Measurements from ENCODE around the gene MUL1.

Gene MUL1

DNA sequence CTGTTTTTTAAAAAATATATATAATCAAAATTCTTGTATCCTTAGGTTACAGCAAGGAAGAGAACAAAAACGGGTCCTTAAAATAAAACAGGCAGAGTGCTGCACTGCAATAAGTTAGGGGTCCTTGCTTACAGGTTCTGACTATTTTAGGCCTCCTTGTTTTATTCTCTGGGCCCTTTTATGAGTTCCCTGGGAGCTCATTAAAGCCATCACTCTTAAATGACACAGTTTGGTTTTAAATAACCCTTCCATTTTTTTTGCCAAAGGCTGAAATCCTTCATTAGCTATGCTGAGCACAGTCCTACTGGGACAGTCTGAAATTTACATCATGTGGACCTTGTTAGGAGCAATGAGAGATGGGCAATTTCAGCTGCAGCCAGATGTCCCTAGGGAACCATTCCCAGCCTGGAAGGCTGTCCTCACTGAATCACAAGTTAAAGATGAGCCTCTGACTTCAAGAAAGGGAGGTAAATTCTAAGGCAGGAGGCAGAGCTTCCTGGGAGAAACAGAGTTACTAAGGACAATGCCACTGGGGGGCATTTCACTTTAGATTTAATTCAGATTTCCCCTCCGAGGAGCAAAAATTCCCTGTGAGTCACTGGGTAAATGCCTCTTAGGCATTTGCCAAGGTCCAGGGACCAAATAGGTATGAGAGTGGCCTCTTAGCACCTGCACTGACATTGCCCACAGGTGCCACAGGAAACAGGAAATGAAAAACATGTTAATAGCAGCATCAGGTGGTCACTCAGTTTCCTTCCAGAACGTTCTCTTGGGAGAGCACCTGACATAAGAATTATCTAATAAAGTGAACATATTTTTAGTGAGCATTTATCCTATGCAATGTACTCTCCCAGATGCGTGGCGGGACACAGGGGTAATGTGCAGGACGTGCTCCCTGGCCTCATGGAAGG, 3.8 kb upstream of the MUL1 start:
- Histone ChIP-seq H3K4ac (ENCODE audit: low read depth in 1 of 2, low read length in 2 of 2) (no peak overlapping the region), H3K27ac (ENCODE audit: low read length, poor library complexity, severe bottlenecking) (no peak overlapping the region), H3K4me2 (ENCODE audit: low read length, poor library complexity, severe bottlenecking) (no peak overlapping the region), H3K23ac (ENCODE audit: low read length in 2 of 2) (no peak overlapping the region), H3K9me3 (ENCODE audit: control insufficient read depth, low read length) (no peaks in the 10 kb centered on the region), H3K9ac (ENCODE audit: low read length) (peak overlapping the region; percentile 37), H3K36me3 (ENCODE audit: control insufficient read depth in 1 of 2, insufficient read depth in 2 of 2, low read depth in 1 of 2, low read length in 2 of 2) (no peaks in the 10 kb centered on the region), H2BK12ac (ENCODE audit: low read length in 2 of 2) (no peak overlapping the region), H3K18ac (ENCODE audit: low read depth in 1 of 2, low read length in 2 of 2) (no peak overlapping the region), H4K91ac (ENCODE audit: low read length) (no peak overlapping the region), H3K27me3 (ENCODE audit: control insufficient read depth in 1 of 2, insufficient read depth in 1 of 2, low read length in 2 of 2) (peaks cover 0 to 7% of the 10 kb centered on the region in 2 experiments), H3K4me1 (ENCODE audit: control insufficient read depth, insufficient read depth, low read depth, low read length) (peaks cover 3% of the 10 kb centered on the region), H3K14ac (ENCODE audit: low read length in 2 of 2) (no peak overlapping the region), H2BK5ac (ENCODE audit: low read depth, low read length, poor library complexity, severe bottlenecking) (no peak overlapping the region), H3K79me1 (replicated peaks; ENCODE audit: low read length, poor library complexity, severe bottlenecking) (peaks cover 1% of the 10 kb centered on the region), H2BK120ac (ENCODE audit: low read depth, low read length) (no peak overlapping the region), H2AK5ac (ENCODE audit: low read length, severe bottlenecking) (no peak overlapping the region), H4K8ac (ENCODE audit: low read length) (no peak overlapping the region), H2BK15ac (ENCODE audit: low read depth, poor library complexity, severe bottlenecking) (no peak overlapping the region), H2AFZ (ENCODE audit: low read depth, low read length) (no peak overlapping the region), H3K4me3 (ENCODE audit: insufficient read depth in 1 of 2, low read depth in 1 of 2, low read length in 2 of 2) (no peak overlapping the region)
- 36% methylated on average over 2 of the region's 6 CpGs for WGBS
- peak; percentile 19 for DNase-seq

DNA sequence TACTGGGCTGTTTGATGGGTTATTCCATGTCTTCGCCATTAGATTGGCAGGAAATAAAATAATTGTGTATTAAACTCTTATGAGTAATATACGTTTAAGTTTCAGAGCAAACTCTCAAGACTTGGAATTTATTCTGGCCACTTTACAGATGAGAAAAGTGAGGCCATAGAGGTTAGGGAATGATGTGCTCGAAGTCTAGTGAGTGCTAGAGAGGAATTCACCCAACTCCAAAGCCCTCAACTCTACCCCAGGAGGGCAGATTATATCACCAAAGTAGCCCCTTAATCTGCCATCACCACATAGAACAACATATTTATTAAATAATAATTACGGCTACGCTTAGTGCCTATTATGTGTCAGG, 440 bp upstream of the MUL1 start:
- Histone ChIP-seq H3K4me3 (ENCODE audit: insufficient read depth in 1 of 2, low read depth in 1 of 2, low read length in 2 of 2) (peak overlapping the region; percentile 78 to 91), H3K36me3 (ENCODE audit: control insufficient read depth in 1 of 2, insufficient read depth in 2 of 2, low read depth in 1 of 2, low read length in 2 of 2) (peaks cover 0 to 23% of the 10 kb centered on the region in 2 experiments), H2AK5ac (ENCODE audit: low read length, severe bottlenecking) (no peak overlapping the region), H2BK120ac (ENCODE audit: low read depth, low read length) (no peak overlapping the region), H4K91ac (ENCODE audit: low read length) (no peak overlapping the region), H3K27ac (ENCODE audit: low read length, poor library complexity, severe bottlenecking) (no peak overlapping the region), H3K4me1 (ENCODE audit: control insufficient read depth, insufficient read depth, low read depth, low read length) (peaks cover 3% of the 10 kb centered on the region), H2BK15ac (ENCODE audit: low read depth, poor library complexity, severe bottlenecking) (no peak overlapping the region), H3K79me1 (replicated peaks; ENCODE audit: low read length, poor library complexity, severe bottlenecking) (peaks cover 13% of the 10 kb centered on the region), H3K4me2 (ENCODE audit: low read length, poor library complexity, severe bottlenecking) (peak overlapping the region; percentile 87), H3K18ac (ENCODE audit: low read depth in 1 of 2, low read length in 2 of 2) (peak overlapping the region in 1 of 2 experiments; percentile 91), H4K8ac (ENCODE audit: low read length) (peak overlapping the region; percentile 99), H2BK12ac (ENCODE audit: low read length in 2 of 2) (no peak overlapping the region), H3K27me3 (ENCODE audit: control insufficient read depth in 1 of 2, insufficient read depth in 1 of 2, low read length in 2 of 2) (peaks cover 0 to 7% of the 10 kb centered on the region in 2 experiments), H3K23ac (ENCODE audit: low read length in 2 of 2) (no peak overlapping the region), H2AFZ (ENCODE audit: low read depth, low read length) (peak overlapping the region; percentile 100), H3K4ac (ENCODE audit: low read depth in 1 of 2, low read length in 2 of 2) (peak overlapping the region in 1 of 2 experiments; percentile 98), H3K14ac (ENCODE audit: low read length in 2 of 2) (no peak overlapping the region), H3K9ac (ENCODE audit: low read length) (peak overlapping the region; percentile 94), H2BK5ac (ENCODE audit: low read depth, low read length, poor library complexity, severe bottlenecking) (no peak overlapping the region), H3K9me3 (ENCODE audit: control insufficient read depth, low read length) (no peaks in the 10 kb centered on the region)
- DNase-seq: no peak
- whole genome bisulfite sequencing: 88% methylated on average over 4 of the region's 5 CpGs

DNA sequence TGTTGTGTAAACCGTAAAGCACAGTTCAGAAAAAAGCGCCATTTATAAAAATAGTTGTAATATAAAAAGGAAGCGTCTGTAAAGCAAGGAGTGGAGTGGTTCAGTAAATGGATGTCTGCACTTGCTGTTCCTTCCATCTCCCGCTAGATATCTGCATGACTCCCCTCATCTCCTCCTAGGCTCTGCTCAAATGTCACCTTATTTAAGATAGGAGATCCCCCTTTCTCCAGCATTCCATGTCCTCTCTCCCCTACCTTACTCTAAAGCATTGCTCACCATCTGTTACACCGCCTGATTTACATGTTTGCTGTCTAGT, 745 bp downstream of the MUL1 start:
- Histone ChIP-seq H2BK120ac (ENCODE audit: low read depth, low read length) (no peak overlapping the region), H3K23ac (ENCODE audit: low read length in 2 of 2) (no peak overlapping the region), H3K27me3 (ENCODE audit: control insufficient read depth in 1 of 2, insufficient read depth in 1 of 2, low read length in 2 of 2) (peaks cover 0 to 7% of the 10 kb centered on the region in 2 experiments), H2BK5ac (ENCODE audit: low read depth, low read length, poor library complexity, severe bottlenecking) (no peak overlapping the region), H3K14ac (ENCODE audit: low read length in 2 of 2) (no peak overlapping the region), H3K79me1 (replicated peaks; ENCODE audit: low read length, poor library complexity, severe bottlenecking) (peaks cover 15% of the 10 kb centered on the region), H3K4me2 (ENCODE audit: low read length, poor library complexity, severe bottlenecking) (peak overlapping the region; percentile 75), H3K18ac (ENCODE audit: low read depth in 1 of 2, low read length in 2 of 2) (no peak overlapping the region), H2AFZ (ENCODE audit: low read depth, low read length) (no peak overlapping the region), H3K4me3 (ENCODE audit: insufficient read depth in 1 of 2, low read depth in 1 of 2, low read length in 2 of 2) (peak overlapping the region; percentile 78 to 91), H3K4me1 (ENCODE audit: control insufficient read depth, insufficient read depth, low read depth, low read length) (peaks cover 3% of the 10 kb centered on the region), H3K9ac (ENCODE audit: low read length) (peak overlapping the region; percentile 94), H3K4ac (ENCODE audit: low read depth in 1 of 2, low read length in 2 of 2) (no peak overlapping the region), H3K27ac (ENCODE audit: low read length, poor library complexity, severe bottlenecking) (no peak overlapping the region), H3K36me3 (ENCODE audit: control insufficient read depth in 1 of 2, insufficient read depth in 2 of 2, low read depth in 1 of 2, low read length in 2 of 2) (peaks cover 3 to 31% of the 10 kb centered on the region in 2 experiments), H3K9me3 (ENCODE audit: control insufficient read depth, low read length) (no peaks in the 10 kb centered on the region), H2AK5ac (ENCODE audit: low read length, severe bottlenecking) (no peak overlapping the region), H2BK12ac (ENCODE audit: low read length in 2 of 2) (no peak overlapping the region), H4K8ac (ENCODE audit: low read length) (peak overlapping the region; percentile 93), H4K91ac (ENCODE audit: low read length) (no peak overlapping the region), H2BK15ac (ENCODE audit: low read depth, poor library complexity, severe bottlenecking) (no peak overlapping the region)
- 79% methylated on average over 5 of the region's 5 CpGs for WGBS
- DNase-seq: no peak

DNA sequence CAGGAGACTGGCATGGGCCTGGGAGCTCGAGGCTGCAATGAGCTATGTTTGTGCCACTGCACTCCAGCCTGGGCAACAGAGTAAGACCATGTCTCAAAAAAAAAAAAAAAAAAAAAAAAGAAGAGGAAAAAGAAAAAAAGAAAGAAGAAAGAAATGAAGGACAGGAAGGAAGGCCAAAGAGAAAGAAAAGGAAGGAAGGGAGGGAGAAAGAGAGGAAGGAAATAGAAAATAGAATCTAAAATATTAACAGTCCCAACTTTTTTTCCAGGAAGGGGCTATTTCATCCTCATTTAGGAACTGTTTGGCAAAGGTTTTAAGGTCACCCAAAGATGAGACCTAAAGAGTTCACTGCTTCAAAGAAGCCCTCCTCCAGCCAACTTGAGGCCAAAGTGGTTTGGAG, 2.5 kb downstream of the MUL1 start:
- H4K8ac ChIP-seq (ENCODE audit: low read length): no peak overlapping the region
- WGBS: 97% methylated on average over 1 of the region's 1 CpG
- no peak overlapping the region for H3K14ac ChIP-seq (ENCODE audit: low read length in 2 of 2)

More for the DNA sequence above, 2.5 kb downstream of the MUL1 start:
- Histone ChIP-seq H3K4me1 (ENCODE audit: control insufficient read depth, insufficient read depth, low read depth, low read length) (peaks cover 3% of the 10 kb centered on the region), H3K23ac (ENCODE audit: low read length in 2 of 2) (no peak overlapping the region), H3K4ac (ENCODE audit: low read depth in 1 of 2, low read length in 2 of 2) (no peak overlapping the region), H3K9ac (ENCODE audit: low read length) (peak overlapping the region; percentile 49), H2BK12ac (ENCODE audit: low read length in 2 of 2) (no peak overlapping the region), H4K91ac (ENCODE audit: low read length) (no peak overlapping the region), H2BK5ac (ENCODE audit: low read depth, low read length, poor library complexity, severe bottlenecking) (no peak overlapping the region), H3K9me3 (ENCODE audit: control insufficient read depth, low read length) (no peaks in the 10 kb centered on the region), H2AK5ac (ENCODE audit: low read length, severe bottlenecking) (no peak overlapping the region), H2AFZ (ENCODE audit: low read depth, low read length) (no peak overlapping the region), H3K4me2 (ENCODE audit: low read length, poor library complexity, severe bottlenecking) (no peak overlapping the region), H2BK120ac (ENCODE audit: low read depth, low read length) (no peak overlapping the region), H3K27me3 (ENCODE audit: control insufficient read depth in 1 of 2, insufficient read depth in 1 of 2, low read length in 2 of 2) (no peaks in the 10 kb centered on the region), H3K4me3 (ENCODE audit: insufficient read depth in 1 of 2, low read depth in 1 of 2, low read length in 2 of 2) (no peak overlapping the region), H3K27ac (ENCODE audit: low read length, poor library complexity, severe bottlenecking) (no peak overlapping the region), H3K36me3 (ENCODE audit: control insufficient read depth in 1 of 2, insufficient read depth in 2 of 2, low read depth in 1 of 2, low read length in 2 of 2) (peaks cover 18 to 48% of the 10 kb centered on the region in 2 experiments), H3K79me1 (replicated peaks; ENCODE audit: low read length, poor library complexity, severe bottlenecking) (peaks cover 19% of the 10 kb centered on the region), H2BK15ac (ENCODE audit: low read depth, poor library complexity, severe bottlenecking) (no peak overlapping the region), H3K18ac (ENCODE audit: low read depth in 1 of 2, low read length in 2 of 2) (no peak overlapping the region)
- no peak for DNase-seq

Measured in mesenchymal stem cell (in vitro differentiated cells and primary cell).